Measurements from ENCODE around the gene ZNF385D.

Gene ZNF385D

DNA sequence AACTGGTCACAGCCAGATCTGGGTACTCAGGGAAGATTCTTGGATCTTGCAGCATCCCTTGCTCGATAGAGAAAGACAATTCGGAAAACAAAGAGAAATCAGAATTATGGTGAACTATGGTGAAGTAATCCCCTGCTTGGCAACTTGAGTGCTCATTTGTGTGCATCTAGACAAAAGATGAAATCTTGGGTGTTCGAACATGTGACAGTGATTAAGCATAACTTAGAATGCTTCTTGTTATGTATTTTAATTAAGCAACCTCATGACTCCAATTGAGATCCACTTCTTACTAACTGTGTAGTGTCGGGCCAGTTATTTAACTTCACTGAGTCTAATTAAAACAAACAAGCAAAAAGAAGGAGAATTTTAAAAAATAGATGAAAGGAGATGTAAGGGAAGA is 56.5 kb downstream of the ZNF385D start:
- POLR2A ChIA-PET: no interaction called here
- Histone ChIP-seq H3K27me3 (replicated peaks in 2 of 5; ENCODE audit: control insufficient read depth in 4 of 5, insufficient read depth in 5 of 5, low read length in 4 of 5) (no peaks in the 10 kb centered on the region), H3K4me1 (ENCODE audit: control extremely low read depth in 1 of 4, control insufficient read depth in 4 of 4, insufficient read depth in 4 of 4, low read length in 3 of 4) (no peaks in the 10 kb centered on the region), H3K27ac (ENCODE audit: insufficient read depth in 1 of 2, low read depth in 1 of 2, low read length in 2 of 2, poor library complexity in 1 of 2, severe bottlenecking in 2 of 2) (no peak overlapping the region), H3K36me3 (ENCODE audit: control insufficient read depth in 4 of 4, insufficient read depth in 4 of 4, low read length in 3 of 4) (no peaks in the 10 kb centered on the region), H3K4me3 (ENCODE audit: control insufficient read depth in 1 of 7, extremely low read depth in 1 of 7, insufficient read depth in 4 of 7, low read depth in 2 of 7, low read length in 6 of 7) (no peak overlapping the region), H3K9me3 (ENCODE audit: control extremely low read depth in 1 of 5, control insufficient read depth in 4 of 5, insufficient read depth in 2 of 5, low read depth in 1 of 5, low read length in 4 of 5) (no peaks in the 10 kb centered on the region)
- WGBS (ENCODE audit: insufficient coverage): 100% methylated on average over 1 of the region's 4 CpGs
- CTCF ChIA-PET: no interaction called here
- DNase-seq: no peak

DNA sequence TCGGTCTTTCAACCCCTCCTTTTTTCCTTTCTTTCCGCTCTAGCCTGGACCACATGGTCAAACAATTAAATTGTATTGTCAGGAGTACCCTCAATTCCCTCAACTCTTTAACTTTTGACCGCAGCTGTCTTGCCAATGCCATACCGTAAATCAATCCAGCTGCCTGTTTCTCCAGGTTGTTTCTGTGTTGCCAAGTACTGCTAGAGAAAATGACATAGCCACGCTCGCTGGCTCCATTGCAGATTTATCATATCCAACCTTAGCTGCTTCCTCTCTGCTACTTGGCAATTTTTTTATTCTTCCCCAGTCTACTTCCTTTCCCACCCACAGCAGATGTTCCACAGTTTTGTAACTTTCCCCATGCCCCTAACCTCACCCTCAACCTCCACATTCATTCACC is 60.0 kb downstream of the ZNF385D start:
- H3K27me3 ChIP-seq (replicated peaks in 2 of 5; ENCODE audit: control insufficient read depth in 4 of 5, insufficient read depth in 5 of 5, low read length in 4 of 5): no peaks in the 10 kb centered on the region
- POLR2A ChIA-PET: no interaction called here
- H3K27ac ChIP-seq (ENCODE audit: insufficient read depth in 1 of 2, low read depth in 1 of 2, low read length in 2 of 2, poor library complexity in 1 of 2, severe bottlenecking in 2 of 2): no peak overlapping the region
- peak in 2 of 3 donors; percentile 24 to 59 for DNase-seq
- WGBS (ENCODE audit: insufficient coverage): 67% methylated on average over 6 of the region's 6 CpGs
- CTCF ChIA-PET: no interaction called here
- no peak overlapping the region for H3K4me3 ChIP-seq (ENCODE audit: control insufficient read depth in 1 of 7, extremely low read depth in 1 of 7, insufficient read depth in 4 of 7, low read depth in 2 of 7, low read length in 6 of 7)
- H3K36me3 ChIP-seq (ENCODE audit: control insufficient read depth in 4 of 4, insufficient read depth in 4 of 4, low read length in 3 of 4): no peaks in the 10 kb centered on the region
- no peaks in the 10 kb centered on the region for H3K9me3 ChIP-seq (ENCODE audit: control extremely low read depth in 1 of 5, control insufficient read depth in 4 of 5, insufficient read depth in 2 of 5, low read depth in 1 of 5, low read length in 4 of 5)
- no peaks in the 10 kb centered on the region for H3K4me1 ChIP-seq (ENCODE audit: control extremely low read depth in 1 of 4, control insufficient read depth in 4 of 4, insufficient read depth in 4 of 4, low read length in 3 of 4)

DNA sequence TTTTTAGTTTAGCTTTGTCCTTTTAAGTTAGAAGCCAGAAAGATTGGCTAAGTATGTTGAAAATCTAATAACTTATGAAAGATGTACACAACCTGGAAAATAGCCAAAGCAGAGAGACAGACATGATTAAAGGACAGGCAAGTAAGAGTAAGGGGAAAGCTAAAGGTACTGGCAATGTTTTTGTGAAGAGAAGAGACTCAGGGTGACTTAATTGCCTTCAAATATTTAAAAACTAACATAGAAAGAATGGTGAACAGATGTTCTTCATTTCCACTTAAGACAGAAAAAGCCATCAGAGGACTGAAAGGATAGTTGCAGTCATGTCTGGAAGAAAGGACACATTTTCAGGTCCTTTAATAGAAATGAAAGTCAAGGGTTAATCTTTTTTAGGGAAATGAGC is 68.8 kb downstream of the ZNF385D start:
- DNase-seq: no peak
- Histone ChIP-seq H3K4me1 (ENCODE audit: control extremely low read depth in 1 of 4, control insufficient read depth in 4 of 4, insufficient read depth in 4 of 4, low read length in 3 of 4) (no peaks in the 10 kb centered on the region), H3K4me3 (ENCODE audit: control insufficient read depth in 1 of 7, extremely low read depth in 1 of 7, insufficient read depth in 4 of 7, low read depth in 2 of 7, low read length in 6 of 7) (no peak overlapping the region), H3K36me3 (ENCODE audit: control insufficient read depth in 4 of 4, insufficient read depth in 4 of 4, low read length in 3 of 4) (no peaks in the 10 kb centered on the region), H3K27ac (ENCODE audit: insufficient read depth in 1 of 2, low read depth in 1 of 2, low read length in 2 of 2, poor library complexity in 1 of 2, severe bottlenecking in 2 of 2) (no peak overlapping the region), H3K27me3 (replicated peaks in 2 of 5; ENCODE audit: control insufficient read depth in 4 of 5, insufficient read depth in 5 of 5, low read length in 4 of 5) (no peaks in the 10 kb centered on the region), H3K9me3 (ENCODE audit: control extremely low read depth in 1 of 5, control insufficient read depth in 4 of 5, insufficient read depth in 2 of 5, low read depth in 1 of 5, low read length in 4 of 5) (no peaks in the 10 kb centered on the region)
- ChIA-PET POLR2A (no interaction called here), CTCF (interaction anchor here (1.2 kb wide), 1 partner anchor 10 kb away, joined by 4 read pairs; no protein-coding TSS in a partner anchor)

DNA sequence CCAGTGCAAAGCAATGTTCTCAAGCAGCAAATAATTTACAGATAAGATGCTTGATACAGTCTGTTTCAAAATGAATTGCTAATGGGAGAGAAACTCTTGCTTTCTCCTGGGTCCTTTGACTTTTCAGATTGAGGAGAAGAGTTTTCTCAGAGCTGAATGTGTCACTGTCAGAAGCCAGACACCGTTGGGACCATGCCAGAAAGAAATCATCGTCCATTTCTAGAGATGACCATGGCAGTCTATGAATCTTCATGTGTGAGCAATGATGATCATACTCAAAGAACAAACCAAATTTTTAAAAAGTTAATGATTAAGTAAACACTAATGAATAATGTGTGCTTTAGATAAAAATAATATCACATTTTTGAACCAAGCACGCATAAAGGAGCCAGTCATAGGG is 77.6 kb downstream of the ZNF385D start:
- Histone ChIP-seq H3K27ac (ENCODE audit: insufficient read depth in 1 of 2, low read depth in 1 of 2, low read length in 2 of 2, poor library complexity in 1 of 2, severe bottlenecking in 2 of 2) (no peak overlapping the region), H3K36me3 (ENCODE audit: control insufficient read depth in 4 of 4, insufficient read depth in 4 of 4, low read length in 3 of 4) (no peaks in the 10 kb centered on the region), H3K4me3 (ENCODE audit: control insufficient read depth in 1 of 7, extremely low read depth in 1 of 7, insufficient read depth in 4 of 7, low read depth in 2 of 7, low read length in 6 of 7) (no peak overlapping the region), H3K4me1 (ENCODE audit: control extremely low read depth in 1 of 4, control insufficient read depth in 4 of 4, insufficient read depth in 4 of 4, low read length in 3 of 4) (no peaks in the 10 kb centered on the region), H3K9me3 (ENCODE audit: control extremely low read depth in 1 of 5, control insufficient read depth in 4 of 5, insufficient read depth in 2 of 5, low read depth in 1 of 5, low read length in 4 of 5) (no peaks in the 10 kb centered on the region), H3K27me3 (replicated peaks in 2 of 5; ENCODE audit: control insufficient read depth in 4 of 5, insufficient read depth in 5 of 5, low read length in 4 of 5) (no peaks in the 10 kb centered on the region)
- ChIA-PET CTCF (no interaction called here), POLR2A (no interaction called here)
- no peak for DNase-seq
- 92% methylated on average over 2 of the region's 3 CpGs for WGBS (ENCODE audit: insufficient coverage)

DNA sequence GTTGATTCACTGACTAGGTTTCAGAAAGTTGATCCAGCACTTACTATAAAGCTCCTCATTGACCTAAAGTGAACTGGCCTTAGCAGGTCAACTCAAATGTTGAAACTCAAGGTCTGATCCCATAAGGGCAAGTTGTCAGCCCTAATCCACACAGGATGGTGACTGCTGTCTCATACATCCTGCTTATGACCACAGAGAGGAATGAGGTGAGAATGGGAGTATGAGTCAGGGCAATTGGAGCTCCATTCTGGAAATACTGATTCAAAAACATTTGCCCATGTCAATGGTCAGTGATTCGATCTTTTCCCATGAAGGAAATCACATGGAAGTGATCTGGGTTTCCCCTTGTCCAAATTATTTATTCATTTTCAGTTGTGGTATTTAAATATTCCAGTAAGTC is 78.7 kb downstream of the ZNF385D start:
- no peak overlapping the region for H3K27ac ChIP-seq (ENCODE audit: insufficient read depth in 1 of 2, low read depth in 1 of 2, low read length in 2 of 2, poor library complexity in 1 of 2, severe bottlenecking in 2 of 2)
- ChIA-PET POLR2A (no interaction called here), CTCF (interaction anchor here (1.7 kb wide), 1 partner anchor 10 kb away, joined by 4 read pairs; no protein-coding TSS in a partner anchor)
- H3K9me3 ChIP-seq (ENCODE audit: control extremely low read depth in 1 of 5, control insufficient read depth in 4 of 5, insufficient read depth in 2 of 5, low read depth in 1 of 5, low read length in 4 of 5): no peaks in the 10 kb centered on the region
- no peaks in the 10 kb centered on the region for H3K36me3 ChIP-seq (ENCODE audit: control insufficient read depth in 4 of 4, insufficient read depth in 4 of 4, low read length in 3 of 4)
- no peaks in the 10 kb centered on the region for H3K4me1 ChIP-seq (ENCODE audit: control extremely low read depth in 1 of 4, control insufficient read depth in 4 of 4, insufficient read depth in 4 of 4, low read length in 3 of 4)
- DNase-seq: peak in 2 of 3 donors; percentile 8 to 31
- H3K4me3 ChIP-seq (ENCODE audit: control insufficient read depth in 1 of 7, extremely low read depth in 1 of 7, insufficient read depth in 4 of 7, low read depth in 2 of 7, low read length in 6 of 7): no peak overlapping the region
- no peaks in the 10 kb centered on the region for H3K27me3 ChIP-seq (replicated peaks in 2 of 5; ENCODE audit: control insufficient read depth in 4 of 5, insufficient read depth in 5 of 5, low read length in 4 of 5)
- no CpG with 5 or more reads among the region's 1 CpG for WGBS (ENCODE audit: insufficient coverage)

DNA sequence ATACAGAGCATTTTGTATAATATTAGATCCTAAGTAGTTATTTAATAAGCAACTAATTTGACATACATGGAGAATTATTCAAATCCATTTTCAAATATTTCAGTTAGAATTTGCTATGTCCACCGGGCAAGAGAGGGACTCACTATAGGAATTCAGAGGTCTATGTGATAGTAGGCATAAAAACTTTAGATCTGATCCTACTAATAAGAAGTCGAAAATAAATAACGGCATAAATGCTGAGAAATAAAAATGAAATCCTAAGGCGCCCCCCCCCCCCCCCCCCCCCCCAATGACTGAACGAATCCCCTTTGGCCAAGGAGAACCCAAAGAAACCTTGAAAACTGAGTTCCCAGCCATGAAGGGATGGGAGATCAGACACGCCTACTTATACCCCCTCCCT is 80.6 kb downstream of the ZNF385D start:
- H3K36me3 ChIP-seq (ENCODE audit: control insufficient read depth in 4 of 4, insufficient read depth in 4 of 4, low read length in 3 of 4): no peaks in the 10 kb centered on the region
- H3K9me3 ChIP-seq (ENCODE audit: control extremely low read depth in 1 of 5, control insufficient read depth in 4 of 5, insufficient read depth in 2 of 5, low read depth in 1 of 5, low read length in 4 of 5): no peaks in the 10 kb centered on the region
- no peaks in the 10 kb centered on the region for H3K27me3 ChIP-seq (replicated peaks in 2 of 5; ENCODE audit: control insufficient read depth in 4 of 5, insufficient read depth in 5 of 5, low read length in 4 of 5)
- no peak for DNase-seq
- no CpG with 5 or more reads among the region's 6 CpGs for WGBS (ENCODE audit: insufficient coverage)
- H3K4me3 ChIP-seq (ENCODE audit: control insufficient read depth in 1 of 7, extremely low read depth in 1 of 7, insufficient read depth in 4 of 7, low read depth in 2 of 7, low read length in 6 of 7): no peak overlapping the region
- ChIA-PET CTCF (no interaction called here), POLR2A (no interaction called here)
- H3K27ac ChIP-seq (ENCODE audit: insufficient read depth in 1 of 2, low read depth in 1 of 2, low read length in 2 of 2, poor library complexity in 1 of 2, severe bottlenecking in 2 of 2): no peak overlapping the region
- H3K4me1 ChIP-seq (ENCODE audit: control extremely low read depth in 1 of 4, control insufficient read depth in 4 of 4, insufficient read depth in 4 of 4, low read length in 3 of 4): no peaks in the 10 kb centered on the region

DNA sequence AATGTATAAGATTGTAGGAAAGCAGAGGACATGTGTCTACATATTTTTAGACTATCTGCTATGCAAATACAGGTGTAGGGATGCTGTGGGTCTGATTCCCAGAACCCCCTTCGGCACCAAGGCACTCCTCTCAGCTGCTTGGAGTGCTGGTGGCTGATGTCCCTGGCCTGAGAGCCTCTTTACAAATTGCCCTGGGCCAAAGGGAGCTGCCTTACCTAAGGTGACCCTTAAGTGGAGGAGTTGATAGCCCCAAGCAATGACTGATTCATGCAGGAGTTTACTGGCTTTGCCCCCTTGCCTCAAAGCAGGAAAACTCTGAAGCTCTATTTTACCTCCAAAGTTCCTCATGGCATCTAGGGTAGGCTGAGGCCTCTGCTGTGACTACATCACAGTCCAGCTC is 83.0 kb downstream of the ZNF385D start:
- H3K27ac ChIP-seq (ENCODE audit: insufficient read depth in 1 of 2, low read depth in 1 of 2, low read length in 2 of 2, poor library complexity in 1 of 2, severe bottlenecking in 2 of 2): no peak overlapping the region
- H3K9me3 ChIP-seq (ENCODE audit: control extremely low read depth in 1 of 5, control insufficient read depth in 4 of 5, insufficient read depth in 2 of 5, low read depth in 1 of 5, low read length in 4 of 5): no peaks in the 10 kb centered on the region
- no peaks in the 10 kb centered on the region for H3K4me1 ChIP-seq (ENCODE audit: control extremely low read depth in 1 of 4, control insufficient read depth in 4 of 4, insufficient read depth in 4 of 4, low read length in 3 of 4)
- no peaks in the 10 kb centered on the region for H3K27me3 ChIP-seq (replicated peaks in 2 of 5; ENCODE audit: control insufficient read depth in 4 of 5, insufficient read depth in 5 of 5, low read length in 4 of 5)
- WGBS (ENCODE audit: insufficient coverage): 100% methylated on average over 1 of the region's 1 CpG
- no peak overlapping the region for H3K4me3 ChIP-seq (ENCODE audit: control insufficient read depth in 1 of 7, extremely low read depth in 1 of 7, insufficient read depth in 4 of 7, low read depth in 2 of 7, low read length in 6 of 7)
- POLR2A ChIA-PET: no interaction called here
- no peaks in the 10 kb centered on the region for H3K36me3 ChIP-seq (ENCODE audit: control insufficient read depth in 4 of 4, insufficient read depth in 4 of 4, low read length in 3 of 4)
- no peak for DNase-seq
- CTCF ChIA-PET: interaction anchor here (0.8 kb wide), 1 partner anchor 17 kb away, joined by 3 read pairs; no protein-coding TSS in a partner anchor

Data from common myeloid progenitor, CD34-positive (primary cell).